ENCODE measurements around the gene LGI2.

LGI2 gene

GRCh38 chr4:24989327-24989726 is 41.4 kb downstream of the LGI2 start:
- DNase-seq (ENCODE audit: low read depth in 2 of 2), result no peak
- no peak overlapping the region for H3K4me3 ChIP-seq (replicated peaks in 1 of 2; ENCODE audit: low read depth in 2 of 2, low read length in 2 of 2)
- no peak for TF ChIP-seq CTCF (IDR thresholded peaks at IDR 0.05; ENCODE audit: low read depth, low read length)

- DNase-seq (ENCODE audit: low read depth in 2 of 2), result peak; percentile 64
- peak; percentile 62 for TF ChIP-seq CTCF (IDR thresholded peaks at IDR 0.05; ENCODE audit: low read depth, low read length)
- no peak overlapping the region for H3K4me3 ChIP-seq (replicated peaks in 1 of 2; ENCODE audit: low read depth in 2 of 2, low read length in 2 of 2)
Measured at GRCh38 chr4:24988776-24989175, 42.0 kb downstream of the LGI2 start.

GRCh38 chr4:24984602-24985532 is 45.9 kb downstream of the LGI2 start:
- DNase-seq (ENCODE audit: low read depth in 2 of 2), result no peak
- H3K4me3 ChIP-seq (replicated peaks in 1 of 2; ENCODE audit: low read depth in 2 of 2, low read length in 2 of 2), result no peak overlapping the region
- TF ChIP-seq CTCF (IDR thresholded peaks at IDR 0.05; ENCODE audit: low read depth, low read length), result peak; percentile 11

GRCh38 chr4:24980740-24981139 is 50.0 kb downstream of the LGI2 start:
- no peak for TF ChIP-seq CTCF (IDR thresholded peaks at IDR 0.05; ENCODE audit: low read depth, low read length)
- H3K4me3 ChIP-seq (replicated peaks in 1 of 2; ENCODE audit: low read depth in 2 of 2, low read length in 2 of 2), result no peak overlapping the region
- DNase-seq (ENCODE audit: low read depth in 2 of 2), result no peak

GRCh38 chr4:24980064-24980690 is 50.6 kb downstream of the LGI2 start:
- H3K4me3 ChIP-seq (replicated peaks in 1 of 2; ENCODE audit: low read depth in 2 of 2, low read length in 2 of 2), result no peak overlapping the region
- peak; percentile 82 to 84 for DNase-seq (ENCODE audit: low read depth in 2 of 2)
- TF ChIP-seq CTCF (IDR thresholded peaks at IDR 0.05; ENCODE audit: low read depth, low read length), result peak; percentile 85

- TF ChIP-seq CTCF (IDR thresholded peaks at IDR 0.05; ENCODE audit: low read depth, low read length), result no peak
- peak; percentile 58 to 74 for DNase-seq (ENCODE audit: low read depth in 2 of 2)
- H3K4me3 ChIP-seq (replicated peaks in 1 of 2; ENCODE audit: low read depth in 2 of 2, low read length in 2 of 2), result no peak overlapping the region
Measured at GRCh38 chr4:24979554-24979953, 51.2 kb downstream of the LGI2 start.

Measured in cardiac fibroblast (primary cell).